Panc1 (cell line): Measurements from ENCODE around the gene AUH.

Source experiments
- POLR2AphosphoS5 ChIP-seq: IDR thresholded peaks from 2 replicates; pipeline ENCODE4 v1.6.1; 2012; ENCODE audit warnings: mild to moderate bottlenecking, low read depth, low read length, moderate library complexity
- SIN3A ChIP-seq: IDR thresholded peaks from 2 replicates; pipeline ENCODE4 v1.6.1; 2012; ENCODE audit warnings: low read depth, mild to moderate bottlenecking, low read length, moderate library complexity, borderline replicate concordance; ENCODE audit not compliant: insufficient read depth
- TCF7L2 ChIP-seq: IDR thresholded peaks from 2 replicates; pipeline ENCODE4 v1.6.1; 2011; ENCODE audit warnings: mild to moderate bottlenecking, low read depth, low read length, inconsistent platforms
- TF ChIP-seq, protein P1 (sequence below): fragments of 450-650 bp; IDR thresholded peaks from 2 replicates; pipeline ENCODE4 v1.5.1; 2017; ENCODE audit warnings: mild to moderate bottlenecking
- TF ChIP-seq, protein P2 (sequence below), 2 experiments: IDR thresholded peaks; 2 replicates each; pipeline ENCODE4 v1.6.1; 2011 to 2012; ENCODE audit warnings: low read depth in 2 of 2, control low read depth in 1 of 2, low read length in 1 of 2, mild to moderate bottlenecking in 1 of 2, moderate library complexity in 1 of 2; ENCODE audit not compliant: insufficient read depth in 1 of 2

DNA sequence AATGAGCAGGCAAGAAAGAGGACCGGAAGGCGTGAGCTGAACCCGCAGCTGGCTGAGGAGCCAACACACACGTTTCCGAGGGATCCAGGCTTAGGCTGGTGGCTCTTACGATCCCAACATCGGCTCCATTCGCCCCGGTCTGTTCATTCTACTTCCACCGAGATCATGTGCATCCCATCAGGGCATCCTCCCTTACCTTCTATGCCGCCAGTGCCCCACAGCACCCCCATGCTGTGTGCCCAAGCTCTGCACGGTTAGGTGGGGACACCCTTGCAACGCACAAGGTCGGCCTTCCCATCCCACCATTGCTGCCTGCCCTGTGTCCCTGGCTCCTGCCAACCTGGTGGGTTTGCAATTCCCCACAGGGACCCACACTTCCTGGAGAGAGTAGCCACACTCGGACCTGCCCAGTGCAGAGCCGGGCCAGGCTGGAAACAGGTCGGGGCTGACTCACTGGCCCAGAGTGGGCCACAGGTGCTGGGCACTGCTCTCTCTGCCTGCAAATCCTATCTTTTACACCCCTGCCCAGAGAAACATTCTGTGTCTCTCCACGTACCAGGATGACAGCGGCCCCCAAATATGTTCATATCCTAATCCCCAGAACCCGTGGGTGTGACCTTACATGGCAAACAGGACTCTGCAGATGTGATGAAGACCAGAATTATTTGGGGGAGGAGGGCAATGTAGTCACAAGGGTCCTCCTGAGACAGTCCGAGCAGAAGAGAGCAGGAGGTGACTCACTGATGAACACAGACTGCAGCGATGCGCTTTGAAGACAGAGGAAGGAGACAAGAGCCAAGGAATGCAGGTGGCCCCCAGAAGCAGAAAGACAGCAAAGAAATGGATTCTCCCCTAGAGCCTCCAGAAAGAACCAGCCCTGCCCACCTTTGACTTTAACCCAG is 182.2 kb downstream of the AUH start:
- TF ChIP-seq, protein P1, sequence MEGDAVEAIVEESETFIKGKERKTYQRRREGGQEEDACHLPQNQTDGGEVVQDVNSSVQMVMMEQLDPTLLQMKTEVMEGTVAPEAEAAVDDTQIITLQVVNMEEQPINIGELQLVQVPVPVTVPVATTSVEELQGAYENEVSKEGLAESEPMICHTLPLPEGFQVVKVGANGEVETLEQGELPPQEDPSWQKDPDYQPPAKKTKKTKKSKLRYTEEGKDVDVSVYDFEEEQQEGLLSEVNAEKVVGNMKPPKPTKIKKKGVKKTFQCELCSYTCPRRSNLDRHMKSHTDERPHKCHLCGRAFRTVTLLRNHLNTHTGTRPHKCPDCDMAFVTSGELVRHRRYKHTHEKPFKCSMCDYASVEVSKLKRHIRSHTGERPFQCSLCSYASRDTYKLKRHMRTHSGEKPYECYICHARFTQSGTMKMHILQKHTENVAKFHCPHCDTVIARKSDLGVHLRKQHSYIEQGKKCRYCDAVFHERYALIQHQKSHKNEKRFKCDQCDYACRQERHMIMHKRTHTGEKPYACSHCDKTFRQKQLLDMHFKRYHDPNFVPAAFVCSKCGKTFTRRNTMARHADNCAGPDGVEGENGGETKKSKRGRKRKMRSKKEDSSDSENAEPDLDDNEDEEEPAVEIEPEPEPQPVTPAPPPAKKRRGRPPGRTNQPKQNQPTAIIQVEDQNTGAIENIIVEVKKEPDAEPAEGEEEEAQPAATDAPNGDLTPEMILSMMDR, result no peak
- TF ChIP-seq SIN3A (no peak), TCF7L2 (no peak), POLR2AphosphoS5 (no peak)
- TF ChIP-seq, protein P2, sequence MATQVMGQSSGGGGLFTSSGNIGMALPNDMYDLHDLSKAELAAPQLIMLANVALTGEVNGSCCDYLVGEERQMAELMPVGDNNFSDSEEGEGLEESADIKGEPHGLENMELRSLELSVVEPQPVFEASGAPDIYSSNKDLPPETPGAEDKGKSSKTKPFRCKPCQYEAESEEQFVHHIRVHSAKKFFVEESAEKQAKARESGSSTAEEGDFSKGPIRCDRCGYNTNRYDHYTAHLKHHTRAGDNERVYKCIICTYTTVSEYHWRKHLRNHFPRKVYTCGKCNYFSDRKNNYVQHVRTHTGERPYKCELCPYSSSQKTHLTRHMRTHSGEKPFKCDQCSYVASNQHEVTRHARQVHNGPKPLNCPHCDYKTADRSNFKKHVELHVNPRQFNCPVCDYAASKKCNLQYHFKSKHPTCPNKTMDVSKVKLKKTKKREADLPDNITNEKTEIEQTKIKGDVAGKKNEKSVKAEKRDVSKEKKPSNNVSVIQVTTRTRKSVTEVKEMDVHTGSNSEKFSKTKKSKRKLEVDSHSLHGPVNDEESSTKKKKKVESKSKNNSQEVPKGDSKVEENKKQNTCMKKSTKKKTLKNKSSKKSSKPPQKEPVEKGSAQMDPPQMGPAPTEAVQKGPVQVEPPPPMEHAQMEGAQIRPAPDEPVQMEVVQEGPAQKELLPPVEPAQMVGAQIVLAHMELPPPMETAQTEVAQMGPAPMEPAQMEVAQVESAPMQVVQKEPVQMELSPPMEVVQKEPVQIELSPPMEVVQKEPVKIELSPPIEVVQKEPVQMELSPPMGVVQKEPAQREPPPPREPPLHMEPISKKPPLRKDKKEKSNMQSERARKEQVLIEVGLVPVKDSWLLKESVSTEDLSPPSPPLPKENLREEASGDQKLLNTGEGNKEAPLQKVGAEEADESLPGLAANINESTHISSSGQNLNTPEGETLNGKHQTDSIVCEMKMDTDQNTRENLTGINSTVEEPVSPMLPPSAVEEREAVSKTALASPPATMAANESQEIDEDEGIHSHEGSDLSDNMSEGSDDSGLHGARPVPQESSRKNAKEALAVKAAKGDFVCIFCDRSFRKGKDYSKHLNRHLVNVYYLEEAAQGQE (IDR thresholded peaks at IDR 0.05; ENCODE audit: insufficient read depth in 1 of 2, low read depth in 2 of 2, low read length in 1 of 2), result no peak
